HL-60 (cell line): ENCODE results near the gene PRKAG2.

Source experiments
- DNase-seq, 2 experiments: peaks; one replicate each; pipeline ENCODE4 v3.0.0-alpha.2; 2010 to 2020; ENCODE audit warnings: low read depth in 1 of 2, low spot score in 1 of 2
- H3K27ac ChIP-seq: fragments of 250-450 bp; sonication (Bioruptor Pico); replicated peaks from 2 replicates; pipeline ENCODE4 v1.5.1; 2020; ENCODE audit warnings: mild to moderate bottlenecking, moderate library complexity
- H3K27me3 ChIP-seq: fragments of 250-450 bp; sonication (Bioruptor Pico); 2 replicates; pipeline ENCODE4 v1.5.1; 2021; ENCODE audit warnings: mild to moderate bottlenecking, moderate library complexity; ENCODE audit not compliant: insufficient read depth, poor library complexity, severe bottlenecking
- H3K4me3 ChIP-seq: replicated peaks from 2 replicates; pipeline ENCODE4 v1.5.1; 2011; ENCODE audit warnings: mild to moderate bottlenecking, control low read depth, low read length; ENCODE audit not compliant: insufficient read depth
- GABPA ChIP-seq: IDR thresholded peaks from 2 replicates; pipeline ENCODE4 v1.6.1; 2012; ENCODE audit warnings: low read depth
- POLR2AphosphoS5 ChIP-seq: IDR thresholded peaks from 2 replicates; pipeline ENCODE4 v1.6.1; 2012; ENCODE audit warnings: low read depth
- SPI1 ChIP-seq: IDR thresholded peaks from 2 replicates; pipeline ENCODE4 v1.6.1; 2012; ENCODE audit warnings: low read depth, mild to moderate bottlenecking, borderline replicate concordance
- TF ChIP-seq, protein P1 (sequence below): IDR thresholded peaks from one replicate; pipeline ENCODE4 v1.5.1; 2011; ENCODE audit warnings: low read length, control low read depth, inconsistent platforms; ENCODE audit not compliant: insufficient read depth
- TF ChIP-seq, protein P2 (sequence below): IDR thresholded peaks from 2 replicates; pipeline ENCODE4 v1.6.1; 2012; ENCODE audit warnings: low read depth; ENCODE audit not compliant: insufficient replicate concordance

The PRKAG2 gene

DNA sequence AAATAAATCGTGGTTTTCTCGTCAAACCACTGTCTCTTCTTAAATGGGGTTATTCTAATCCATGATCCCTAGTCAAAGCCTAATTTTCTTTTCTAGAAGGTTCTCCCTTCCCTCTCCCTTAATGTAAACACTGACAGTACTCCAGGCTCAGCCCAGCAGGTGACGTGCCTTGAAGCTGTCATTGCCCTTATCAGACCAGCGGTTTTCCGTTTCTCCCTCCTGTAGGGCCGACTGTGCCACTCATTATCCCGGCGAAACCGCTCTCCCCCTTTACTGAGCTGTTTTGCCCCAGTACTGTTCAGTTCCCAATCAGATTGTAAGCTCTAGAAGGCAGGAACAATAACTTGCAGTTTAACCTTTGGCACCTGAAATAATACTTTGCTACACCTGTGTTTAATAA, 203.7 kb downstream of the PRKAG2 start:
- no peak for DNase-seq
- no peaks in the 10 kb centered on the region for H3K27me3 ChIP-seq
- no peak overlapping the region for H3K27ac ChIP-seq
- no peak overlapping the region for H3K4me3 ChIP-seq
- TF ChIP-seq, protein P1, sequence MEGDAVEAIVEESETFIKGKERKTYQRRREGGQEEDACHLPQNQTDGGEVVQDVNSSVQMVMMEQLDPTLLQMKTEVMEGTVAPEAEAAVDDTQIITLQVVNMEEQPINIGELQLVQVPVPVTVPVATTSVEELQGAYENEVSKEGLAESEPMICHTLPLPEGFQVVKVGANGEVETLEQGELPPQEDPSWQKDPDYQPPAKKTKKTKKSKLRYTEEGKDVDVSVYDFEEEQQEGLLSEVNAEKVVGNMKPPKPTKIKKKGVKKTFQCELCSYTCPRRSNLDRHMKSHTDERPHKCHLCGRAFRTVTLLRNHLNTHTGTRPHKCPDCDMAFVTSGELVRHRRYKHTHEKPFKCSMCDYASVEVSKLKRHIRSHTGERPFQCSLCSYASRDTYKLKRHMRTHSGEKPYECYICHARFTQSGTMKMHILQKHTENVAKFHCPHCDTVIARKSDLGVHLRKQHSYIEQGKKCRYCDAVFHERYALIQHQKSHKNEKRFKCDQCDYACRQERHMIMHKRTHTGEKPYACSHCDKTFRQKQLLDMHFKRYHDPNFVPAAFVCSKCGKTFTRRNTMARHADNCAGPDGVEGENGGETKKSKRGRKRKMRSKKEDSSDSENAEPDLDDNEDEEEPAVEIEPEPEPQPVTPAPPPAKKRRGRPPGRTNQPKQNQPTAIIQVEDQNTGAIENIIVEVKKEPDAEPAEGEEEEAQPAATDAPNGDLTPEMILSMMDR = no peak
- TF ChIP-seq SPI1 (no peak), GABPA (no peak), POLR2AphosphoS5 (no peak)
- TF ChIP-seq, protein P2, sequence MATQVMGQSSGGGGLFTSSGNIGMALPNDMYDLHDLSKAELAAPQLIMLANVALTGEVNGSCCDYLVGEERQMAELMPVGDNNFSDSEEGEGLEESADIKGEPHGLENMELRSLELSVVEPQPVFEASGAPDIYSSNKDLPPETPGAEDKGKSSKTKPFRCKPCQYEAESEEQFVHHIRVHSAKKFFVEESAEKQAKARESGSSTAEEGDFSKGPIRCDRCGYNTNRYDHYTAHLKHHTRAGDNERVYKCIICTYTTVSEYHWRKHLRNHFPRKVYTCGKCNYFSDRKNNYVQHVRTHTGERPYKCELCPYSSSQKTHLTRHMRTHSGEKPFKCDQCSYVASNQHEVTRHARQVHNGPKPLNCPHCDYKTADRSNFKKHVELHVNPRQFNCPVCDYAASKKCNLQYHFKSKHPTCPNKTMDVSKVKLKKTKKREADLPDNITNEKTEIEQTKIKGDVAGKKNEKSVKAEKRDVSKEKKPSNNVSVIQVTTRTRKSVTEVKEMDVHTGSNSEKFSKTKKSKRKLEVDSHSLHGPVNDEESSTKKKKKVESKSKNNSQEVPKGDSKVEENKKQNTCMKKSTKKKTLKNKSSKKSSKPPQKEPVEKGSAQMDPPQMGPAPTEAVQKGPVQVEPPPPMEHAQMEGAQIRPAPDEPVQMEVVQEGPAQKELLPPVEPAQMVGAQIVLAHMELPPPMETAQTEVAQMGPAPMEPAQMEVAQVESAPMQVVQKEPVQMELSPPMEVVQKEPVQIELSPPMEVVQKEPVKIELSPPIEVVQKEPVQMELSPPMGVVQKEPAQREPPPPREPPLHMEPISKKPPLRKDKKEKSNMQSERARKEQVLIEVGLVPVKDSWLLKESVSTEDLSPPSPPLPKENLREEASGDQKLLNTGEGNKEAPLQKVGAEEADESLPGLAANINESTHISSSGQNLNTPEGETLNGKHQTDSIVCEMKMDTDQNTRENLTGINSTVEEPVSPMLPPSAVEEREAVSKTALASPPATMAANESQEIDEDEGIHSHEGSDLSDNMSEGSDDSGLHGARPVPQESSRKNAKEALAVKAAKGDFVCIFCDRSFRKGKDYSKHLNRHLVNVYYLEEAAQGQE = no peak

DNA sequence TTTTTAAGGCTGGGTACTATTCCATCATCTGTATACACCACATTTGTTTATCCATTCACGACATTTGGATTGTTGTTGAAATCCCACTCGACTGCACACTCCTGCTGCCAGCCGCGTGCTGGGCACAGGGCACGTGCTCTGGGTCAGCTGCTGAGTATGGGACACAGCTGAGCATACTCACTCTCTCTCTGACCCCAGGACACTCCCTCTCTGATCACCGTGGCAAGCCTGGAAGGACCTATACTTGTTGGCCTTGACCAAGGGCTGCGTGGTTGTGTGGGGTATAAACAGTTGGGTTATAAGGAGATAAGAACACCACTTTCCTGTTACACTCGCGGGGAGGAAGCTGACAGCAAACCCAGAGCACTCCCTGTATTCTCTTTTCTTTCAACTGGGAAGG, 204.2 kb downstream of the PRKAG2 start:
- TF ChIP-seq GABPA = no peak
- TF ChIP-seq, protein P1 = no peak
- no peak for TF ChIP-seq SPI1
- TF ChIP-seq, protein P2 = no peak
- no peak for TF ChIP-seq POLR2AphosphoS5
- no peak overlapping the region for H3K27ac ChIP-seq

DNA sequence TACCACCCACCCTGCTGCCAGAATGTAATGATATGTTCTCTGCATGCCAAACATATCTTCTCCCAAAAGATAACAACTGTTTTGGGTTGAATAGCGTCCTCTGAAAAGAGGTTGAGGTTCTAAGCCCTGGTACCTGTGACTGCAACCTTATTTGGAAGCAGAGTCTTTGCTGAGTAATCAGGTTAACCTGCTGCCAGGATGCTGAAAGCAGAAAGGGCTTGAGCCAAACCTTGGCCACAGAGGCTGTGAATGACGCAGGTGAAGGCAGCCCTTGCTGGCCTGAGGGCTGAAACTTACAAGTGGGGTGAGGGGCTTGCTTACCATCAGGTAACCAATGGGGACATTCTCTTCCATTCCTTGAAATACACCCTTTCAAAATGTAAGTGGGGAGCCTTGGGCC, 205.4 kb downstream of the PRKAG2 start:
- Histone ChIP-seq H3K4me3 (no peak overlapping the region), H3K27me3 (no peaks in the 10 kb centered on the region), H3K27ac (no peak overlapping the region)
- TF ChIP-seq POLR2AphosphoS5 = no peak
- TF ChIP-seq GABPA = no peak
- TF ChIP-seq, protein P1 = no peak
- TF ChIP-seq, protein P2 = no peak
- no peak for TF ChIP-seq SPI1
- DNase-seq = no peak

More for the DNA sequence above, 204.2 kb downstream of the PRKAG2 start:
- no peak for DNase-seq
- no peaks in the 10 kb centered on the region for H3K27me3 ChIP-seq
- no peak overlapping the region for H3K4me3 ChIP-seq
